H9 (cell line): Measurements from ENCODE around the gene WDR36. TPM values are rescaled to one million over a fixed set of nuclear protein-coding genes. Genes with fewer than 3 reads are reported as not detected.

ENCODE experiments used
- DNase-seq: peaks from one replicate; pipeline ENCODE4 v3.0.0-alpha.2; 2017
- H2AFZ ChIP-seq: one replicate; pipeline ENCODE4 v1.6.1; 2013; ENCODE audit warnings: mild to moderate bottlenecking, low read length, control low read depth, moderate library complexity
- H2AK5ac ChIP-seq: 2 replicates; pipeline ENCODE4 v1.6.1; 2013; ENCODE audit warnings: low read length, control low read depth, mixed read lengths; ENCODE audit not compliant: insufficient read length
- H2BK120ac ChIP-seq: one replicate; pipeline ENCODE4 v1.6.1; 2013; ENCODE audit warnings: low read depth, mild to moderate bottlenecking, low read length, control low read depth, inconsistent platforms; ENCODE audit not compliant: poor library complexity, severe bottlenecking
- H2BK12ac ChIP-seq: 2 replicates; pipeline ENCODE4 v1.6.1; 2013; ENCODE audit warnings: low read length, control low read depth, mixed read lengths, low read depth; ENCODE audit not compliant: insufficient read length
- H2BK15ac ChIP-seq: 2 replicates; pipeline ENCODE4 v1.6.1; 2013; ENCODE audit warnings: low read depth, low read length, control low read depth
- H2BK20ac ChIP-seq: one replicate; pipeline ENCODE4 v1.6.1; 2013; ENCODE audit warnings: low read depth, mild to moderate bottlenecking, low read length, control low read depth, inconsistent platforms; ENCODE audit not compliant: poor library complexity, severe bottlenecking
- H2BK5ac ChIP-seq: 2 replicates; pipeline ENCODE4 v1.6.1; 2013; ENCODE audit warnings: low read length, control low read depth, mixed read lengths; ENCODE audit not compliant: insufficient read length
- H3K14ac ChIP-seq: 2 replicates; pipeline ENCODE4 v1.6.1; 2013; ENCODE audit warnings: low read length, control low read depth; ENCODE audit not compliant: insufficient read depth
- H3K18ac ChIP-seq: 2 replicates; pipeline ENCODE4 v1.6.1; 2013; ENCODE audit warnings: low read depth, mild to moderate bottlenecking, mixed read lengths, low read length, control low read depth; ENCODE audit not compliant: insufficient read length
- H3K23ac ChIP-seq: 2 replicates; pipeline ENCODE4 v1.6.1; 2013; ENCODE audit warnings: low read length, control low read depth, mixed read lengths, low read depth; ENCODE audit not compliant: insufficient read length
- H3K23me2 ChIP-seq: 2 replicates; pipeline ENCODE4 v1.6.1; 2013; ENCODE audit warnings: low read depth, mild to moderate bottlenecking, mixed read lengths, low read length, control low read depth; ENCODE audit not compliant: insufficient read length, poor library complexity, severe bottlenecking
- H3K27ac ChIP-seq: 2 replicates; pipeline ENCODE4 v1.5.1; 2013; ENCODE audit warnings: low read length, control low read depth, mixed read lengths, low read depth; ENCODE audit not compliant: insufficient read length
- H3K27me3 ChIP-seq: 2 replicates; pipeline ENCODE4 v1.6.1; 2013; ENCODE audit warnings: low read length, control low read depth, inconsistent platforms; ENCODE audit not compliant: insufficient read depth
- H3K4ac ChIP-seq: 2 replicates; pipeline ENCODE4 v1.6.1; 2013; ENCODE audit warnings: low read depth, mild to moderate bottlenecking, control low read depth, inconsistent platforms, low read length, moderate library complexity
- H3K4me1 ChIP-seq: 2 replicates; pipeline ENCODE4 v1.6.1; 2013; ENCODE audit warnings: low read length, control low read depth, inconsistent platforms; ENCODE audit not compliant: insufficient read depth
- H3K4me2 ChIP-seq: 2 replicates; pipeline ENCODE4 v1.6.1; 2013; ENCODE audit warnings: low read length, control low read depth, mixed read lengths; ENCODE audit not compliant: insufficient read length, insufficient read depth
- H3K56ac ChIP-seq: 2 replicates; pipeline ENCODE4 v1.6.1; 2013; ENCODE audit warnings: low read depth, mild to moderate bottlenecking, mixed read lengths, low read length, control low read depth; ENCODE audit not compliant: insufficient read length
- H3K79me1 ChIP-seq: 2 replicates; pipeline ENCODE4 v1.6.1; 2013; ENCODE audit warnings: low read depth, mild to moderate bottlenecking, moderate library complexity, low read length, control low read depth, inconsistent platforms; ENCODE audit not compliant: insufficient read depth, poor library complexity, severe bottlenecking
- H3K79me2 ChIP-seq: 2 replicates; pipeline ENCODE4 v1.6.1; 2013; ENCODE audit warnings: low read length, control low read depth, inconsistent platforms; ENCODE audit not compliant: insufficient read depth
- H3K9ac ChIP-seq: 2 replicates; pipeline ENCODE4 v1.6.1; 2013; ENCODE audit warnings: low read length, control low read depth, mixed read lengths; ENCODE audit not compliant: insufficient read length; ENCODE audit errors: extremely low read depth
- H3K9me3 ChIP-seq: one replicate; pipeline ENCODE4 v1.6.1; 2013; ENCODE audit warnings: low read depth, low read length, inconsistent platforms; ENCODE audit not compliant: control insufficient read depth
- H3T11ph ChIP-seq: one replicate; pipeline ENCODE4 v1.6.1; 2013; ENCODE audit warnings: mild to moderate bottlenecking, low read length, control low read depth, inconsistent platforms
- H4K20me1 ChIP-seq: one replicate; pipeline ENCODE4 v1.6.1; 2013; ENCODE audit not compliant: control insufficient read depth, insufficient read length, insufficient read depth
- H4K5ac ChIP-seq: 2 replicates; pipeline ENCODE4 v1.6.1; 2013; ENCODE audit warnings: low read depth, mild to moderate bottlenecking, mixed read lengths, low read length, control low read depth; ENCODE audit not compliant: insufficient read length
- H4K8ac ChIP-seq: replicated peaks from 2 replicates; pipeline ENCODE4 v1.6.1; 2013; ENCODE audit warnings: low read length, control low read depth, mixed read lengths, low read depth; ENCODE audit not compliant: insufficient read length
- H4K91ac ChIP-seq: 2 replicates; pipeline ENCODE4 v1.6.1; 2013; ENCODE audit warnings: low read depth, mild to moderate bottlenecking, moderate library complexity, mixed read lengths, low read length, control low read depth; ENCODE audit not compliant: insufficient read length
- H3K27ac Mint-ChIP-seq, 3 experiments: 2 replicates in 2 of 3; 3 replicates in 1 of 3; pipeline ENCODE4 v1.8.0; 2020 to 2021; ENCODE audit warnings: mixed read lengths in 3 of 3, mild to moderate bottlenecking in 1 of 3, moderate library complexity in 1 of 3
- H3K27me3 Mint-ChIP-seq: 2 replicates; pipeline ENCODE4 v1.8.0; 2021; ENCODE audit warnings: low read depth, mild to moderate bottlenecking, moderate library complexity, mixed read lengths
- H3K36me3 Mint-ChIP-seq, 3 experiments: 2 replicates in 2 of 3; 3 replicates in 1 of 3; pipeline ENCODE4 v1.8.0; 2020 to 2021; ENCODE audit warnings: low read depth in 3 of 3, mixed read lengths in 3 of 3; ENCODE audit not compliant: insufficient read depth in 1 of 3
- H3K4me1 Mint-ChIP-seq, 2 experiments: 2 replicates each; pipeline ENCODE4 v1.8.0; 2020; ENCODE audit warnings: mixed read lengths in 2 of 2
- H3K4me3 Mint-ChIP-seq, 2 experiments: 2 replicates in 1 of 2; 3 replicates in 1 of 2; pipeline ENCODE4 v1.8.0; 2020 to 2021; ENCODE audit warnings: mild to moderate bottlenecking in 2 of 2, mixed read lengths in 2 of 2, moderate library complexity in 1 of 2
- H3K9me3 Mint-ChIP-seq, 2 experiments: 2 replicates in 1 of 2; 3 replicates in 1 of 2; pipeline ENCODE4 v1.8.0; 2020; ENCODE audit warnings: mild to moderate bottlenecking in 2 of 2, mixed read lengths in 2 of 2, moderate library complexity in 1 of 2
- CTCF ChIP-seq: fragments of 200-600 bp; sonication (generic); conservative IDR thresholded peaks from 3 replicates; pipeline ENCODE4 v1.8.0; 2021; ENCODE audit warnings: antibody characterized with exemption, mild to moderate bottlenecking
- WGBS: extraction: QIAGEN DNeasy Blood & Tissue Kit; methylation state at CpG from one replicate; pipeline ENCODE4 v1.1.7; 2013; ENCODE audit warnings: missing lambda C conversion rate, low lambda C conversion rate, mixed read lengths; ENCODE audit not compliant: insufficient read length; ENCODE audit errors: extremely low coverage; 5-methylcytosine and 5-hydroxymethylcytosine counted together
- total RNA-seq: library from RNA; stranded (reverse); gene quantifications from 2 replicates; pipeline ENCODE4 v1.2.1, GENCODE V29; 2021

The WDR36 gene
- total RNA-seq, 1 experiment from 2014 or later, result 42.0 TPM

DNA sequence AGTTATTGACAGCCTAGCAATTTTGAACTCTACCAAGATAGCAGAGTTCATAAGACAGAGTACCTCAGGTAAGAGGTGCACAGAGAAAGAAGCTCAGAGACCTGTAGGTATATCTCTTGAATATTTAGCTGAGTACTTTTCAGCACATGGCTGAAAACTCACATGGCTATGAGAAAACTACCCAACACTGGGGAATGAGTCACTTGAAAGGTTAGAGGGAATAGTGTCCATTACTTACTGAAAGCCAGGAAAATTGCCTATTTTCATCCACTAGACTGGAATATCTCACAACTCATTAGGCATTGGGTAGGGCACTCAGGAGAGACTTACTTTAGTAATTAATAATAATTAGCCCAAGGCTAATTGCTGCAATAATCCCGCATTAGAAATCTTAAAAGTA is 12.3 kb upstream of the WDR36 start:
- H3K18ac ChIP-seq, result no peak overlapping the region
- no CpG with 5 or more reads among the region's 1 CpG for WGBS
- DNase-seq, result no peak
- H2AK5ac ChIP-seq, result no peak overlapping the region
- H3K4me1 ChIP-seq, result no peaks in the 10 kb centered on the region
- H2BK15ac ChIP-seq, result no peak overlapping the region
- no peaks in the 10 kb centered on the region for H3K4me1 Mint-ChIP-seq
- no peaks in the 10 kb centered on the region for H3K9me3 Mint-ChIP-seq
- H2BK120ac ChIP-seq, result no peak overlapping the region
- H3K9ac ChIP-seq, result no peak overlapping the region
- no peak overlapping the region for H4K91ac ChIP-seq
- no peaks in the 10 kb centered on the region for H3K79me1 ChIP-seq
- no peak overlapping the region for H3T11ph ChIP-seq
- H4K8ac ChIP-seq, result no peak overlapping the region
- H3K27ac ChIP-seq, result no peak overlapping the region
- H3K27ac Mint-ChIP-seq, result no peak overlapping the region
- H3K27me3 Mint-ChIP-seq, result peaks cover 12% of the 10 kb centered on the region
- no peaks in the 10 kb centered on the region for H3K36me3 Mint-ChIP-seq
- H3K4me2 ChIP-seq, result no peak overlapping the region
- H3K4me3 Mint-ChIP-seq, result no peak overlapping the region
- TF ChIP-seq CTCF, result no peak
- H2BK12ac ChIP-seq, result no peak overlapping the region
- H2BK20ac ChIP-seq, result no peak overlapping the region
- H3K9me3 ChIP-seq, result no peaks in the 10 kb centered on the region
- H3K56ac ChIP-seq, result no peak overlapping the region
- H3K79me2 ChIP-seq, result no peaks in the 10 kb centered on the region
- H2BK5ac ChIP-seq, result no peak overlapping the region
- no peak overlapping the region for H4K5ac ChIP-seq
- H3K4ac ChIP-seq, result no peak overlapping the region
- no peaks in the 10 kb centered on the region for H3K27me3 ChIP-seq
- H2AFZ ChIP-seq, result no peak overlapping the region
- no peak overlapping the region for H3K14ac ChIP-seq
- no peaks in the 10 kb centered on the region for H4K20me1 ChIP-seq
- H3K23ac ChIP-seq, result no peak overlapping the region
- no peaks in the 10 kb centered on the region for H3K23me2 ChIP-seq
